ENCODE measurements around the gene FAM181B.
A peak's percentile ranks its signal among the peaks of the same experiment; 100 is the strongest.

FAM181B gene

GRCh38 chr11:82682003-82682751, 51.5 kb downstream of the FAM181B start:
- peak; percentile 49; the same call in 1 of the 2 replicates for TF ChIP-seq MYC (IDR thresholded peaks at IDR 0.05; ENCODE audit: low read depth, low read length)
- TF ChIP-seq, protein P1, sequence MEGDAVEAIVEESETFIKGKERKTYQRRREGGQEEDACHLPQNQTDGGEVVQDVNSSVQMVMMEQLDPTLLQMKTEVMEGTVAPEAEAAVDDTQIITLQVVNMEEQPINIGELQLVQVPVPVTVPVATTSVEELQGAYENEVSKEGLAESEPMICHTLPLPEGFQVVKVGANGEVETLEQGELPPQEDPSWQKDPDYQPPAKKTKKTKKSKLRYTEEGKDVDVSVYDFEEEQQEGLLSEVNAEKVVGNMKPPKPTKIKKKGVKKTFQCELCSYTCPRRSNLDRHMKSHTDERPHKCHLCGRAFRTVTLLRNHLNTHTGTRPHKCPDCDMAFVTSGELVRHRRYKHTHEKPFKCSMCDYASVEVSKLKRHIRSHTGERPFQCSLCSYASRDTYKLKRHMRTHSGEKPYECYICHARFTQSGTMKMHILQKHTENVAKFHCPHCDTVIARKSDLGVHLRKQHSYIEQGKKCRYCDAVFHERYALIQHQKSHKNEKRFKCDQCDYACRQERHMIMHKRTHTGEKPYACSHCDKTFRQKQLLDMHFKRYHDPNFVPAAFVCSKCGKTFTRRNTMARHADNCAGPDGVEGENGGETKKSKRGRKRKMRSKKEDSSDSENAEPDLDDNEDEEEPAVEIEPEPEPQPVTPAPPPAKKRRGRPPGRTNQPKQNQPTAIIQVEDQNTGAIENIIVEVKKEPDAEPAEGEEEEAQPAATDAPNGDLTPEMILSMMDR (IDR thresholded peaks at IDR 0.05; ENCODE audit: low read depth, low read length): peak; percentile 49
- no peak for TF ChIP-seq POLR2A (IDR thresholded peaks at IDR 0.05; ENCODE audit: extremely low read depth, insufficient read length)
- TF ChIP-seq MAX (IDR thresholded peaks at IDR 0.05; ENCODE audit: low read depth, low read length): peak; percentile 83
- no peak overlapping the region for H3K4me3 ChIP-seq (ENCODE audit: low read depth, low read length)

GRCh38 chr11:82680252-82680651, 53.4 kb downstream of the FAM181B start:
- DNase-seq (ENCODE audit: low read depth): peak; percentile 48
- H3K4me3 ChIP-seq (ENCODE audit: low read depth, low read length): no peak overlapping the region
- TF ChIP-seq MAX (IDR thresholded peaks at IDR 0.05; ENCODE audit: low read depth, low read length): no peak
- TF ChIP-seq, protein P1 (IDR thresholded peaks at IDR 0.05; ENCODE audit: low read depth, low read length): no peak
- TF ChIP-seq POLR2A (IDR thresholded peaks at IDR 0.05; ENCODE audit: extremely low read depth, insufficient read length): no peak
- TF ChIP-seq MYC (IDR thresholded peaks at IDR 0.05; ENCODE audit: low read depth, low read length): no peak

More at GRCh38 chr11:82682003-82682751, 51.5 kb downstream of the FAM181B start:
- DNase-seq (ENCODE audit: low read depth): peak; percentile 71

All from NB4 (cell line).